GM12878 (cell line): Measurements from ENCODE around the gene BOD1L2. TPM values are rescaled to one million over a fixed set of nuclear protein-coding genes. Genes with fewer than 3 reads are reported as not detected.

Experiments
- ATAC-seq: fragments of 200-7000 bp; cut with Tn5 transposase; 3 replicates; pipeline ENCODE4 v1.9.1; 2020; ENCODE audit warnings: mild to moderate bottlenecking, moderate library complexity
- BruUV-seq: library from RNA; stranded (reverse); fragments of 400-500 nt; replicated peaks from 2 replicates; lab custom pipeline; 2021; lab: Mats Ljungman, UMichigan
- CTCF ChIA-PET: fragments of 300-600 bp; sonication (Branson Sonifier 250); formaldehyde crosslinking; extraction: SDS; loops from one replicate; lab custom pipeline; 2021; ENCODE audit warnings: inconsistent platforms; lab: Yijun Ruan, JAX
- POLR2A ChIA-PET: fragments of 350-600 bp; formaldehyde crosslinking; extraction: SDS; loops from one replicate; lab custom pipeline; 2021; ENCODE audit warnings: inconsistent platforms; lab: Charles Lee
- RAD21 ChIA-PET: fragments of 300-600 bp; sonication (Branson Sonifier 250); formaldehyde crosslinking; loops from one replicate; lab custom pipeline; 2023; ENCODE audit warnings: antibody characterized with exemption; ENCODE audit not compliant: unreplicated experiment; lab: Charles Lee
- SMC1A ChIA-PET: fragments of 300-600 bp; sonication (Branson Sonifier 250); formaldehyde crosslinking; loops from one replicate; lab custom pipeline; 2023; ENCODE audit not compliant: unreplicated experiment, uncharacterized antibody; lab: Charles Lee
- DNase-seq: peaks from one replicate; pipeline ENCODE4 v3.0.0-alpha.2; 2011; ENCODE audit warnings: low read depth, low spot score
- FAIRE-seq: peaks from 3 replicates; lab custom pipeline; 2011; peaks lifted over from hg19 to GRCh38; lab: Jason Lieb, UNC
- H2AFZ ChIP-seq: 2 replicates; pipeline ENCODE4 v1.6.0; 2011; ENCODE audit warnings: low read depth, low read length, control low read depth; ENCODE audit not compliant: control insufficient read depth
- H3K27ac ChIP-seq: 2 replicates; pipeline ENCODE4 v1.5.1; 2011; ENCODE audit warnings: control low read depth; ENCODE audit not compliant: control insufficient read depth, insufficient read depth
- H3K27me3 ChIP-seq, 2 experiments: replicated peaks in 1 of 2; 2 replicates each; pipeline versions ENCODE4 v1.6.0 to v1.6.1; 2011; ENCODE audit warnings: low read length in 1 of 2; ENCODE audit not compliant: control insufficient read depth in 2 of 2, insufficient read depth in 2 of 2
- H3K36me3 ChIP-seq, 2 experiments: 2 replicates each; pipeline ENCODE4 v1.5.1; 2011; ENCODE audit warnings: low read length in 1 of 2; ENCODE audit not compliant: control insufficient read depth in 2 of 2, insufficient read depth in 2 of 2
- H3K4me1 ChIP-seq: 2 replicates; pipeline ENCODE4 v1.6.1; 2011; ENCODE audit warnings: mild to moderate bottlenecking, low read length, moderate library complexity, mixed read lengths; ENCODE audit not compliant: control insufficient read depth, insufficient read depth
- H3K4me2 ChIP-seq: 2 replicates; pipeline ENCODE4 v1.6.0; 2011; ENCODE audit warnings: control low read depth; ENCODE audit not compliant: control insufficient read depth, insufficient read depth
- H3K4me3 ChIP-seq: fragments of 200-600 bp; sonication (generic); 2 replicates; pipeline ENCODE4 v1.5.1; 2016
- H3K79me2 ChIP-seq: 2 replicates; pipeline ENCODE4 v1.6.0; 2011; ENCODE audit warnings: low read length; ENCODE audit not compliant: control insufficient read depth, insufficient read depth
- H3K9ac ChIP-seq: 2 replicates; pipeline ENCODE4 v1.8.0; 2011; ENCODE audit warnings: low read length, control low read depth, mixed read lengths; ENCODE audit not compliant: control insufficient read depth, insufficient read depth
- H3K9me3 ChIP-seq: replicated peaks from 3 replicates; pipeline ENCODE4 v1.5.1; 2011; ENCODE audit warnings: mild to moderate bottlenecking, low read length; ENCODE audit not compliant: control insufficient read depth, insufficient read depth
- H4K20me1 ChIP-seq: 2 replicates; pipeline ENCODE4 v1.6.0; 2011; ENCODE audit not compliant: control insufficient read depth, insufficient read depth
- ATF7 ChIP-seq: fragments of 450-650 bp; IDR thresholded peaks from 2 replicates; pipeline ENCODE4 v1.6.1; 2016; ENCODE audit warnings: low read depth, mild to moderate bottlenecking
- BCLAF1 ChIP-seq: fragments of 450-650 bp; IDR thresholded peaks from 2 replicates; pipeline ENCODE4 v1.6.1; 2017; ENCODE audit warnings: antibody characterized with exemption, mild to moderate bottlenecking, moderate library complexity
- CBX3 ChIP-seq: fragments of 200-600 bp; sonication (generic); IDR thresholded peaks from 2 replicates; pipeline ENCODE4 v1.6.1; 2016; ENCODE audit warnings: low read depth, borderline replicate concordance
- CHD2 ChIP-seq: IDR thresholded peaks from 2 replicates; pipeline ENCODE4 v1.6.1; 2011; ENCODE audit warnings: low read depth, low read length, improper control_type of control experiment, borderline replicate concordance
- EZH2 ChIP-seq: IDR thresholded peaks from 2 replicates; pipeline ENCODE4 v1.6.1; 2012; ENCODE audit warnings: low read depth, mild to moderate bottlenecking, control low read depth, inconsistent platforms, low read length, borderline replicate concordance; ENCODE audit not compliant: control insufficient read depth
- GATAD2B ChIP-seq: fragments of 450-650 bp; conservative IDR thresholded peaks from 2 replicates; pipeline ENCODE4 v1.6.1; 2017; ENCODE audit warnings: low read depth, mild to moderate bottlenecking, moderate library complexity
- MTA2 ChIP-seq: fragments of 450-650 bp; IDR thresholded peaks from 2 replicates; pipeline ENCODE4 v1.6.1; 2016; ENCODE audit warnings: low read depth, mild to moderate bottlenecking, moderate library complexity
- MXI1 ChIP-seq: fragments of 150-350 bp; IDR thresholded peaks from 2 replicates; pipeline ENCODE4 v1.6.1; 2011; ENCODE audit warnings: low read depth, mild to moderate bottlenecking, inconsistent platforms, low read length, improper control_type of control experiment
- SMARCA5 ChIP-seq: fragments of 450-650 bp; IDR thresholded peaks from 2 replicates; pipeline ENCODE4 v1.6.1; 2017; ENCODE audit warnings: mild to moderate bottlenecking
- TAF1 ChIP-seq: IDR thresholded peaks from 2 replicates; pipeline ENCODE4 v1.6.1; 2011; ENCODE audit warnings: mild to moderate bottlenecking, low read depth, low read length, borderline replicate concordance
- YBX1 ChIP-seq: fragments of 450-650 bp; IDR thresholded peaks from 2 replicates; pipeline ENCODE4 v1.6.1; 2016; ENCODE audit warnings: antibody characterized with exemption
- WGBS: methylation state at CpG from one replicate; pipeline ENCODE4 v1.1.6; 2016; ENCODE audit warnings: low lambda C conversion rate; ENCODE audit not compliant: insufficient replicate concordance, insufficient coverage; ENCODE audit errors: missing lambda C conversion rate; 5-methylcytosine and 5-hydroxymethylcytosine counted together
- in situ Hi-C: fragments of 300-500 bp; cut with MboI; formaldehyde crosslinking; loops from 9 replicates; pipeline ENCODE4 v1.14.3; 2018; ENCODE audit warnings: mixed read lengths
- intact Hi-C: fragments of 100-400 bp; cut with micrococcal nuclease; formaldehyde crosslinking; loops from one replicate; pipeline ENCODE4 v1.14.2; 2022; ENCODE audit not compliant: unreplicated experiment
- polyA plus RNA-seq, 11 experiments: library from polyadenylated mRNA; depleted of rRNA in 4 of 11; unstranded in 6 of 11; stranded (reverse) in 5 of 11; fragments of >200 nt; fragmentation: Nextera tagmentation in 4 of 11; fragmentation: Illumina TruSeq in 1 of 11; extraction: Ambion mirVana in 4 of 11; extraction: Trizol in 1 of 11; gene quantifications; 1 replicate in 1 of 11; 2 replicates in 10 of 11; pipeline versions ENCODE4 v1.2.1 to v1.2.3, GENCODE V29; 2011 to 2016; ENCODE audit warnings: inconsistent platforms in 2 of 11, missing spikeins in 2 of 11, low read depth in 1 of 11
- total RNA-seq, 4 experiments: library from RNA; depleted of rRNA in 3 of 4; stranded (reverse); fragments of >200 nt in 3 of 4; fragmentation: Illumina TruSeq in 1 of 4; extraction: Trizol in 1 of 4; gene quantifications; 2 replicates each; pipeline versions ENCODE4 v1.2.1 to v1.2.3, GENCODE V29; 2013 to 2021
- TF ChIP-seq, protein P1 (sequence below): fragments of 450-650 bp; formaldehyde crosslinking; IDR thresholded peaks from 2 replicates; pipeline ENCODE4 v1.5.0; 2022; ENCODE audit warnings: mild to moderate bottlenecking, missing genetic modification characterization
- TF ChIP-seq, protein P2 (sequence below): IDR thresholded peaks from 2 replicates; pipeline ENCODE4 v1.6.1; 2012; ENCODE audit warnings: low read depth, low read length, improper control_type of control experiment
- TF ChIP-seq, protein P3 (sequence below): IDR thresholded peaks from 2 replicates; pipeline ENCODE4 v1.6.1; 2011; ENCODE audit warnings: low read depth, low read length, improper control_type of control experiment, borderline replicate concordance

BOD1L2 gene
- total and polyA plus RNA-seq, 10 of the 15 experiments (the other 5 are each of a cell fraction or from before 2014, with no cell fraction given): not detected

GRCh38 chr18:57149051-57149450, 2.2 kb downstream of the BOD1L2 start:
- Histone ChIP-seq H3K4me2 (no peak overlapping the region), H3K4me3 (no peak overlapping the region), H3K27ac (no peak overlapping the region), H3K36me3 (no peaks in the 10 kb centered on the region), H2AFZ (no peak overlapping the region), H3K79me2 (no peaks in the 10 kb centered on the region), H3K9me3 (no peaks in the 10 kb centered on the region), H3K27me3 (no peaks in the 10 kb centered on the region; a peak in 2 of 4 replicates), H3K4me1 (peaks cover 5% of the 10 kb centered on the region; the same call in 1 of the 2 replicates), H3K9ac (no peak overlapping the region), H4K20me1 (no peaks in the 10 kb centered on the region)
- POLR2A ChIA-PET: interaction anchor here (0.9 kb wide), 1 partner anchor 10 kb away, joined by 3 read pairs; no protein-coding TSS in a partner anchor
- DNase-seq (no peak), ATAC-seq (0 out of 3 replicates have a peak, but pooled peaks have one; percentile 13), FAIRE-seq (no peak)
- RAD21 ChIA-PET: no interaction called here
- in situ Hi-C loops (no loop called here), intact Hi-C loops (no loop called here)
- BruUV-seq: no TSS peak
- WGBS: 13% methylated on average over 1 of the region's 1 CpG
- CTCF ChIA-PET: interaction anchor here (0.6 to 2.0 kb wide), 4 partner anchors 10 to 334 kb away, joined by 3 to 5 read pairs (median 3); no protein-coding TSS in a partner anchor
- SMC1A ChIA-PET: interaction anchor here (0.9 to 2.3 kb wide), 3 partner anchors 14 to 279 kb away, joined by 3 to 8 read pairs (median 6); no protein-coding TSS in a partner anchor
- no peak for TF ChIP-seq BCLAF1
- no peak for TF ChIP-seq CBX3
- TF ChIP-seq YBX1: no peak
- TF ChIP-seq, protein P1, sequence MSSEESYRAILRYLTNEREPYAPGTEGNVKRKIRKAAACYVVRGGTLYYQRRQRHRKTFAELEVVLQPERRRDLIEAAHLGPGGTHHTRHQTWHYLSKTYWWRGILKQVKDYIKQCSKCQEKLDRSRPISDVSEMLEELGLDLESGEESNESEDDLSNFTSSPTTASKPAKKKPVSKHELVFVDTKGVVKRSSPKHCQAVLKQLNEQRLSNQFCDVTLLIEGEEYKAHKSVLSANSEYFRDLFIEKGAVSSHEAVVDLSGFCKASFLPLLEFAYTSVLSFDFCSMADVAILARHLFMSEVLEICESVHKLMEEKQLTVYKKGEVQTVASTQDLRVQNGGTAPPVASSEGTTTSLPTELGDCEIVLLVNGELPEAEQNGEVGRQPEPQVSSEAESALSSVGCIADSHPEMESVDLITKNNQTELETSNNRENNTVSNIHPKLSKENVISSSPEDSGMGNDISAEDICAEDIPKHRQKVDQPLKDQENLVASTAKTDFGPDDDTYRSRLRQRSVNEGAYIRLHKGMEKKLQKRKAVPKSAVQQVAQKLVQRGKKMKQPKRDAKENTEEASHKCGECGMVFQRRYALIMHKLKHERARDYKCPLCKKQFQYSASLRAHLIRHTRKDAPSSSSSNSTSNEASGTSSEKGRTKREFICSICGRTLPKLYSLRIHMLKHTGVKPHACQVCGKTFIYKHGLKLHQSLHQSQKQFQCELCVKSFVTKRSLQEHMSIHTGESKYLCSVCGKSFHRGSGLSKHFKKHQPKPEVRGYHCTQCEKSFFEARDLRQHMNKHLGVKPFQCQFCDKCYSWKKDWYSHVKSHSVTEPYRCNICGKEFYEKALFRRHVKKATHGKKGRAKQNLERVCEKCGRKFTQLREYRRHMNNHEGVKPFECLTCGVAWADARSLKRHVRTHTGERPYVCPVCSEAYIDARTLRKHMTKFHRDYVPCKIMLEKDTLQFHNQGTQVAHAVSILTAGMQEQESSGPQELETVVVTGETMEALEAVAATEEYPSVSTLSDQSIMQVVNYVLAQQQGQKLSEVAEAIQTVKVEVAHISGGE: no peak
- TF ChIP-seq, protein P2, sequence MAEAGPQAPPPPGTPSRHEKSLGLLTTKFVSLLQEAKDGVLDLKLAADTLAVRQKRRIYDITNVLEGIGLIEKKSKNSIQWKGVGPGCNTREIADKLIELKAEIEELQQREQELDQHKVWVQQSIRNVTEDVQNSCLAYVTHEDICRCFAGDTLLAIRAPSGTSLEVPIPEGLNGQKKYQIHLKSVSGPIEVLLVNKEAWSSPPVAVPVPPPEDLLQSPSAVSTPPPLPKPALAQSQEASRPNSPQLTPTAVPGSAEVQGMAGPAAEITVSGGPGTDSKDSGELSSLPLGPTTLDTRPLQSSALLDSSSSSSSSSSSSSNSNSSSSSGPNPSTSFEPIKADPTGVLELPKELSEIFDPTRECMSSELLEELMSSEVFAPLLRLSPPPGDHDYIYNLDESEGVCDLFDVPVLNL: no peak
- TF ChIP-seq CHD2: no peak
- no peak for TF ChIP-seq ATF7
- TF ChIP-seq, protein P3, sequence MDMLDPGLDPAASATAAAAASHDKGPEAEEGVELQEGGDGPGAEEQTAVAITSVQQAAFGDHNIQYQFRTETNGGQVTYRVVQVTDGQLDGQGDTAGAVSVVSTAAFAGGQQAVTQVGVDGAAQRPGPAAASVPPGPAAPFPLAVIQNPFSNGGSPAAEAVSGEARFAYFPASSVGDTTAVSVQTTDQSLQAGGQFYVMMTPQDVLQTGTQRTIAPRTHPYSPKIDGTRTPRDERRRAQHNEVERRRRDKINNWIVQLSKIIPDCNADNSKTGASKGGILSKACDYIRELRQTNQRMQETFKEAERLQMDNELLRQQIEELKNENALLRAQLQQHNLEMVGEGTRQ: no peak
- no peak for TF ChIP-seq MXI1
- TF ChIP-seq SMARCA5: no peak
- no peak for TF ChIP-seq EZH2
- TF ChIP-seq MTA2: no peak
- TF ChIP-seq TAF1: no peak
- TF ChIP-seq GATAD2B: no peak
